GM21367 (cell line): ENCODE measurements around the gene ADGRG1.

ENCODE experiments used
- ATAC-seq: cut with Tn5 transposase; IDR thresholded peaks from one replicate; pipeline ENCODE4 v1.9.1; 2021; ENCODE audit not compliant: unreplicated experiment

ADGRG1 gene

GRCh38 chr16:57619606-57620334, 8.7 kb upstream of the ADGRG1 start:
- no peak for ATAC-seq

GRCh38 chr16:57620335-57621231, 7.8 kb upstream of the ADGRG1 start:
- no peak for ATAC-seq

DNA sequence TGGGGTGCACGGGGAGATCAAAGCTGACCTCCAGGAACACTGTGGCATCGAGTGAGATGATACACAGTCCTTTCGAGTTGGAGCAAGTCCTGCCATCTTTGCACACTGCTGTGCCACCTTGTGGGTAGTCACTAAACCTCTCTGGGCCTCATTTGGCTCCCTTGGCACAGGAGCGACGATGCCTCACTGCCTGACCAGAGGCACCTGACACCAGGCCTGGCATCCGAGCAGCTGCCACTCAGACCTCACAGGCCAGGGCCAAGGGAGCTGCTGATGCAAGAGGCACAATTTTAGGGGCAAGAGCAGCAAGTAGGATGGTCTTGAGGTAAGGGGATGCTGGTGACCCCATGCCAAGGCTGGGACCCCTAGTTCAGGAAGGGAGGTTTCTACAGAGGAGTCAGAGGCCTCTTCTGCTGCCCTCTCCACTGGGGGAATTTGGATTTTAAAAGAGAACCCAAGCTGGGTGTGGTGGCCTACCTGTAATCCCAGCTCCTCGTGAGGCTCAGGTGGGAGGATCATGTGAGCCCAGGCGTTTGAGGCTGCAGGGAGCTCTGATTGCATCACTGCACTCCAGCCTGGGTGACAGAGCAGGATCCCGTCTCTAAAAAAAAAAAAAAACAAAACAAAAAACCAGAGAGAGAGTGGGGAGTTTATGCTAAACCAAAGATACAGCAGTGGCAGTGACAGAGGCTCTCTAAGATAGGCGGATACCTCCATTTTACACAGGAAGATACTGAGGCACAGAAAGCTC, 6.7 kb upstream of the ADGRG1 start:
- no peak for ATAC-seq

DNA sequence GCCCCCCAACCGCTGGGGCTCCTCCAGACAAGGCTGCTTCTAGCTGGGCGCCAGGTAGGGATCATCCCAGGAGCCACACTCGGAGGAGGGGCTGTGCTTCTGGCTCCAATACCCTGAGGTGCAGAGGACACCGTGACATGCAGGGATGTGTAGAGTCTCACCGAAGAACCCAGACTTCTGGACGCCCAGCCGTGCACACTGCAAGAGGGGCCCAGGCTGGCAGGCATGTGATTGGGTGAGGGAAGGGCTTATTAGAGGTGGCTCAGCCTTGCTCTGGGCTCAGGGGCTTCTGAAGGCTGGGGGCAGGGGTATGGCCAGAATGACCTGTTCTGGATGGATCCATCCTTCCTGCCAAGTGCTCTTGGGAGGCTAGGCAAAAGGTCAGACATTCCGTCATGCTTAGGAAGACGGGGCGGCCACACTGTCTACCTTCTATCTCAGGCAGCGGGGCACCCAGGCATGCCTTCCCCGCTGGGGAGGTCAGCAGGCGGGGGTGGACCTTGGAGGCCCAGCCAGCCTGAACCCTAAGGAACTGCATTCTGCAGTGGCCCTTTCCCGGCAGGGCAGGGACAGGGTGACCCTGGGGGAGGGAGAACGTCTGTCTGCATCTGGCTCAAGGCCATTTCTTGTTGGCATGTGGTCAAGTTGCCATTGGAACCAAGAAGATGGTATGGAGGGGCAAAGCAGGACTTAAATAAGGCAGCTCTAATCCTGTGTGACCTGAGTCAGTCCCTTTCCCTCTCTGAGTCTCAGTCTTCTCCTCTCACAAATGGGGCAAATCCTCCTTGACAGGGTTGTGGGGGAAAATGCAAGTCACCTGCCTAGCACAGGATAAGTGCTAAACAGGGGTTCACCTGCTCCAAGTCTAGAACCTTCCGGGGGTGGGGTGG, 5.8 kb upstream of the ADGRG1 start:
- ATAC-seq = no peak

- no peak for ATAC-seq
Measured at GRCh38 chr16:57623251-57624043, 5.0 kb upstream of the ADGRG1 start.

DNA sequence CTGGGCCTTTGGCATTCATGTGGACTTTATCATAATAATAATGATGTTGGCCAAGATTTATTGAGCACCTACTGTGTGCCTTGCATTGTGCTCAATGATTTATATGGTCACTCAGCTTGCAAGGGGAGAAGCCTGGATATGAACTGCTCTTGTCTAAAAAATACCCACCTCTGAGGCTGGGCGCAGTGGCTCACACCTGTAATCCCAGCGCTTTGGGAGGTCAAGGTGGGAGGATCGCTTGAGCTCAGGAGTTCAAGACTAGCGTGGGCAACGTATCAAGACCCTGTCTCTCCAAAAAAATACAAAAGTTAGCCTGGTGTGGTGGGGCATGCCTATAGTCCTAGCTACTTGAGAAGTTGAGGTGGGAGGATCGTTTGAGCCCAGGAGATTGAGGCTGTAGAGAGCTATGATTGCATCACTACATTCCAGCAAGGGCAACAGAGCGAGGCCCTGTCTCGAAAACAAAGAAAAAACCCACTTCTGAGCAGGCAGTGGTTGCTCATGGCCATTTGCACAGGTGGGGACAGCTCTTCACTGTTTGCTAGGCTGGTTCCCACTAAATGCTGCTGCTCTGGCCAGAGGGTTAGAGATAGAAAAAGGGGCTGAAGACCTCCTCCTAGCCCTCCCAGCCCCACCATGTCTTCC, 4.3 kb upstream of the ADGRG1 start:
- ATAC-seq = no peak

GRCh38 chr16:57624806-57625500, 3.5 kb upstream of the ADGRG1 start:
- ATAC-seq = no peak

DNA sequence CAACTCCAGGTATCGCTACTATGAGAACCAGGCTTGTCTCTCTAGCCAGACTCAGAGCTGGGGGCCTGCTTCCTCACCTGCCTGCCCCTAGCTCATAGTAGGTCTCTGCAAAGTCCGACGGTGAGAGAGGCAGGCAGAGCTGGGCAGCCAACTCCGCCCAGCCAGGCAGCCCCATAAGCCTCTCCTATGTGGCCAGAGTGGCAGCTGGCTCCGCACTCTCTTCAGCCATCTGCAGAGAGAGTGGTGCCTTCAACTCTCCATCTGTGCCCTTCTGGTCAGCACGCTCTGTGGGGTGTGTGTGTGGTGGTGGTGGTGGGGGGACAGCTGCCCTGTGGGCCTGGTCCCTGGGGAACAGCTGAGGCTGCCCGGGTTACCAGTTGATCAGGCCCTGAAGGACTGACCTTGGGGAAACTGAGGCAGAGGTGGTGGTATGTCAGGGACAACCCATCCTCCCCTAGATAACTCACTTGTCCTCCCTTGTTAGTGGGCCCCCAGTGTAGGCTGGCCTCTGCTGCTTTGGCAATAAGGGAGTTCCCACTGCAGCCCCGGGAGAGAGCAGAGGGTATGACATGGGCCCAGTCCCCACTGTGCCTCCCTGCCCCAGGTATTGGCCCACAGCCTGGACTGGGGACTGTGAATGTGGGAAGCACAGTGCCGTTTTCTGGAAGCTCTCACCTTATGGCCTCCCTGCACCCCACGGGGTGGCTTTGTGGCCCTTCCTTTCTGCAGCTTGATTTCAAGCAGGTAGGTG, 1.8 kb upstream of the ADGRG1 start:
- no peak for ATAC-seq

DNA sequence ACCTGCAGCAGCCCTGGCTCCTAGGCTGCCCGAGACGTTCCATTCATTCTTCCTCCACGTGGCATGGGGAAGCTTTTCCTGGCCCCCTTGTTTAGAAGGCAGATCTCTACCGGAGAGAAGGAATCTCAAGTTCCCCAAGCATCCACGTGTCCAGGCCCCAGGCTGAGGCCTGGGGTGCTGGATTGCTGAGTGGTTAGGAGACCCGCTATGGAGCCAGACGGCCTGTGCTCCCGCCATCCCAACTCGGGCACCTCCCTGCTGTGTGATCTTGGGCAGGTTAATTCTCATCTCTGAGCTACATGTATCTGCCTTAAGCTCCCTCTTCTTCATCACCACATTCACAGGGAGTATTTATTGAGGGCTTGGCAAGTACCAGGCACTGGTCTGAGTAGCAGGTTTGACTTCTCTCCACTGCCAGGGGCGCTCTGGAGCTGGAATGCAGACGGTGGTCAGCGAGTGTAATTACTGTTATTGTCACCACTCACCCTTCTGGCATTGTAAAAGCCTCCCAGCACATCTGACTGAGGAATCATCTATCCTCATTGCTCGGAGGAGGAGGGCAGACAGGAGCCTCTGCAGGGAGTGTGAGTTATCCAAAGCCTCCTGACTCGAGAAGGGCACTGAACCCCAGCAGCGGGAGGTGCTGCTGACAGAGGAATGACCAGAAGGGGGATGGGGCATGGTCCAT, 1.1 kb upstream of the ADGRG1 start:
- no peak for ATAC-seq

DNA sequence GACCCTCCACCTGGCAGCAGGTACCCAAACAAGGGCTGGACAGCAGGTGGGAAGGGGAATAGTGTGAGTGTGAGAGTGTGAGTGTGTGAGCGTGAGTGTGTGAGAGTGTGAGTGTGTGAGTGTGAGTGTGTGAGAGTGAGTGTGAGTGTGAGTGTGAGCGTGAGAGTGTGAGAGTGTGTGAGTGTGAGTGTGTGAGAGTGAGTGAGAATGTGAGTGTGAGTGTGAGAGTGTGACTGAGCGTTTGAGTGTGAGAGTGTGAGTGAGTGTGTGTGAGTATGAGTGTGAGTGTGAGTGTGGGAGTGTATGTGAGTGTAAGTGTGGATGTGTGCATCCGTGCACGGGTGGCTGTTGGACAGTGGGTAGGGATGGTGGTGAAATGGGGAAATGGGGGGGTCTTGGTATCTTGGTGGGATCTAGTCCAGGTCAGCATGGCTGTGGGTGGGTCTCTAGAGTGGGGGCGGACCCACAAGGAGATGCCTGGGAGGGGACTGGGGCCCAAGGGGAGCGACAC, 408 bp downstream of the ADGRG1 start:
- no peak for ATAC-seq

GRCh38 chr16:57629516-57630406, 1.3 kb downstream of the ADGRG1 start:
- ATAC-seq = no peak

GRCh38 chr16:57630407-57630797, 2.0 kb downstream of the ADGRG1 start:
- ATAC-seq = no peak

DNA sequence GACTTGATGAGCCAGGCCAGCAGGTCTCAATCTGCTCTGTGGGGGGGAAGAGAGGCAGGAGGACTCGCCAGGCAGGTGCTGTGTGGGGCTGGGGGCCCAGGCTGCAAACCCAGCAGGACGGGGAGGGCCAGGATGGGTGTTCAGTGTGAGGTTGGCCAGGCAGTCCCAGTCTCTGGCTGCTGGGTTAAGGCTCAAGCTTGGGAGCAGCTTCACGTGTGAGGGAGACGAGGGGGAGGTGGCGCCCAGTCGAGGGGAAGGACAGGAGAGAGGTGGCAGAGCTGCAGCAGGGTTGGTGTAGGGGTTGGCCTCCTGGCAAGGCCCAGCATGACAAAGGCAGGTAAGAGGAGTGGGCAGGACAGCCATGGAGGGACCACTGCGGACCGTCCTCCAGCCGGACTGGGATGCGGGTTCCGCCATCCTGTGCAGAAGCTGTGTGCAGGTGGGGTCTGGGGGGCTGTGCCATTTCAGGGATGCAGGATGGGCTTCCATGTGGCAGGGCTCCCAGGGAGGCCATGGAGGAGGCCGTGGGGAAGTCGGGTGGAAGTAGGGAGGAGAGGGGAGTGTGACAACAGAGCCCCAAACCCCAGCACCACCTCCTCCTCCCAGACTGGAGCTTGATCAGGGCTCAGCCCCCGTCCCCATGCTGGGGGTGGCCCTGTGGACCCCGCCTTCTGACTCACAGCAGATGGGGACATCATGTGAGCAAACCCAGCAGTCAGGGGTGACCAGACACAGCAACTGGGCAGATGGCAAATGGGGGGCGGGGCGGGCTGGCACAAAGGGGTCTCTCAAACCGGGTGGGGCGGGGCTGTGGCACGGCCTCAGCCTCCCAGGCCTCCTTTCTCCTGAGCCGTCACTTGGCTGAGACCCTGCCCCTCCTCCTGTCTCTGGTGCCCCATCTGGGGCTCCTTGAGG, 2.8 kb downstream of the ADGRG1 start:
- ATAC-seq = no peak

DNA sequence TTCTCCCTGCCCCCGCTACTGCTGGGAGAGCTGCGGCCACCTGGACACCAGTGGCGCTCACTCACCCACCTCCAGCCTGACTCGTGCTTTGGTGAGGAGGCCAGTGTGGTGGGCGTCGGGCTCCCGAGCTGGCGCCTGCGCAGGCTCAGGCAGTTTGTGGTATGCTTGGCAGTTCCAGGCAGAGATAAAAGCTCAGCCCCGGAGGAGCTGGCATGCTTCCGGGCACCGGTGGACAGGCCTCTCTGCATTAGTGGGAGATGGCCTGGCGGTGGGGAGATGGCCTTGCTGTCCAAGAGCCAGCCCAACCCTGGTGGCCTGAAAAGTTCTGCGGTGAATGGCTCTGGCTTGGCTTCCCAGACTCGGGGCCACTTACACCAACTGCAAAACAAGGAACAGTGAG, 4.1 kb downstream of the ADGRG1 start:
- no peak for ATAC-seq

GRCh38 chr16:57633383-57634064, 5.1 kb downstream of the ADGRG1 start:
- ATAC-seq = no peak
